GM18858 (cell line): Measurements from ENCODE around the gene CDKAL1.

Source experiments
- ATAC-seq: cut with Tn5 transposase; IDR thresholded peaks from one replicate; pipeline ENCODE4 v1.9.1; 2021; ENCODE audit not compliant: unreplicated experiment

The CDKAL1 gene

DNA sequence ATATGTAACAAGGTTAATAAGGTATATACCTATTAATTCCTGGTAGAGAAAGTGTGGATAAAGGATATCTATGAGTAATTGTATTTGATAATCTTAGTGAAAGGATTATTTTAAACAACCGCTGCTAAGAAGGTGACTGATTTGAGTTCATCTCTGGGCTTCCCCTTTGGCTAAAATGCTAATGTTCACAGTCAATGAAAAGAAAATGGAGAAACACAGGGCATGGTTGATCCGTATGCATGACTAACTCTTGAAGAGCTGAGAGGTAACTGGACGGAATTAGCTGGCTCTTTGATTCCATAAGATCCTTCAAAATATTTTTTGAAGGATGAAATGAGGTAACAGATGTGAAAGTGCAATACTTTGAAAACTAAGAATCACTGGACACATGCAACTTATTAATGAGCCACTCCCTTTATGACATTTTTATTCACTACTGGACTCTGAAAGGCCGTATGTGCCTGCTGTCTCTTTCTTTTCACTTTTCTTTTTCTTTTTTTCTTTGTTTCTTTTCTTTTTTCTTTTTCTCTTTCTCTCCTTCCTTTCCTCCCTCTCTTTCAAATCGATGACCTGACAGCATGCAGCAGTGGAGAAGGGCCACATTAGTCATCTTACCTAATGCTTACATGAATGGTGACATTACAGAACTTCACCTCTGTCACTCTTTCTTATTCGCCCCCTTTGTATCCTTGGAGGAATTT is 464.6 kb downstream of the CDKAL1 start:
- no peak for ATAC-seq

DNA sequence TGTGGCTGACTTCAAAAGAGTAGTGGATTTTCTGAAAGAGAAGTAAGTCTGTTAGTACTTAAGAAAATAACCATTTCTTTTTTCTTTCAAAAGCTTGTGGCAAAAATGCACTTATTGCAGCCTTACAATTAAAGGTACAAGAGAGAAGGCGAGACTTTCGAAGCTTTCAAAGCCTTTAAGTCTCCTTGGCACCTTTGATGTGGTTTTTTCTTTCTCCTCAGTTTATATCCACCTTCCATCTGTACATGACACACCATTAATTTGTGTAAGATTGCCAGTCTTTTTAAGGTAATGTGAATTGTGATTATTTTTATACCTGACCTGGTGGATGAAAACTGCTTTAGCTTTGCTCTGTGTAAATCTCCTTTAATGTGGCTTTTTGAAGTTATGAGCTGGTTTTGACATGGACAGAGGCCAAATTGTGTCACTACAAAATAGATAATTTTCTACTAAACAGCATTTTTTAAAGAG is 466.1 kb downstream of the CDKAL1 start:
- no peak for ATAC-seq

DNA sequence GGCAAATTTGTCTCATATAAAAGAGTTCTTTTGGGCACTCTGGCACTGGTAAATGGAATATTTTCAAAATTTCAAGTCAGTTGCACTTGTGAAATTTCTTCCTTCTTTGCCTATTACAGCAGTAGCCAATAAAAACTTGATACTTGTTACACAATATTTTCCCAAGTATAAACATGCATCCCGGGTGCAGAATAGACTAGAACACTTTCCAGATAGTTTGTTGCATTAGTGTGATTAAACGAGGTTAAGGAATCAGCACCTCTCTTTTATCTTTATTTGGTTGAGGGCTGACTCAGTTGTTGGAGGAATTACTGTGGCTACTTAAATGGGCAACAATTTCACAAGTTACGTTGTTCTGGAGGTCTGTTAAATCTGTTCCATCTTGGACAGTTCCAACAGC is 467.5 kb downstream of the CDKAL1 start:
- ATAC-seq = no peak

DNA sequence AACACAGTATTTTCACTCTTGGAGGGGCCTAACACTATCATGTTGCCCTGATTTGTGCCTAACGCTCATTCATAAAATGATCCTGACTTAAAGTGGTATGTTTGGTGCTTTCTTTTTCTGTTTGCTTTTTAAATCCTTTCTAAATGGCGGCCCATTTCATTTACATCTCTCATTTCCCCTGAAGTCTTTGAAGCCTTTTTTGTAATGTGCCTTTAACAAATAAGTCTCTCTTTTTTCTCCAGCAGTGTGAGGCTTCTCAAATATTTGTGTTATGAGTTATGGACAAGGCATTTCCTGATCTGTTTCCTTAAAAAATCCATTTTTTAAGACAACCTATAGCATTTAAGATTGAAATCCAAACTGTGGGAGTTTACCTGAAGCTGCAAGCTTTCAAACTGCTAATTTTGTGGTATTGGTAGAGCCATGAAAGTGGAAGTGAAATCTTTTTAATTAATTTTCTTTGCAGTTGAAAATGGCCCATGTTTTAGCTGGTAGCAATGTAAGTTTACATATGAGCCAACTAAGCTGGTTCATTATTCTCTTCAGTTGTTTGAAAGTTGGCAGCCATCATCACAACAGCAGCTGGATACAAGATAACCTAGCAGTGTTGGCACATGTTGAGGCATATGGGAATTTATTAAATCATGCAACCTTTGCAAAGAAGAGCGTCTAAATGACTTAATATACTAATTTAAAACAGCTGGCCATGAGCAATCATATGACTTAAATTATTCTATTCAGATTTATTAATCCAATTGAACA is 469.7 kb downstream of the CDKAL1 start:
- ATAC-seq = peak; percentile 82

DNA sequence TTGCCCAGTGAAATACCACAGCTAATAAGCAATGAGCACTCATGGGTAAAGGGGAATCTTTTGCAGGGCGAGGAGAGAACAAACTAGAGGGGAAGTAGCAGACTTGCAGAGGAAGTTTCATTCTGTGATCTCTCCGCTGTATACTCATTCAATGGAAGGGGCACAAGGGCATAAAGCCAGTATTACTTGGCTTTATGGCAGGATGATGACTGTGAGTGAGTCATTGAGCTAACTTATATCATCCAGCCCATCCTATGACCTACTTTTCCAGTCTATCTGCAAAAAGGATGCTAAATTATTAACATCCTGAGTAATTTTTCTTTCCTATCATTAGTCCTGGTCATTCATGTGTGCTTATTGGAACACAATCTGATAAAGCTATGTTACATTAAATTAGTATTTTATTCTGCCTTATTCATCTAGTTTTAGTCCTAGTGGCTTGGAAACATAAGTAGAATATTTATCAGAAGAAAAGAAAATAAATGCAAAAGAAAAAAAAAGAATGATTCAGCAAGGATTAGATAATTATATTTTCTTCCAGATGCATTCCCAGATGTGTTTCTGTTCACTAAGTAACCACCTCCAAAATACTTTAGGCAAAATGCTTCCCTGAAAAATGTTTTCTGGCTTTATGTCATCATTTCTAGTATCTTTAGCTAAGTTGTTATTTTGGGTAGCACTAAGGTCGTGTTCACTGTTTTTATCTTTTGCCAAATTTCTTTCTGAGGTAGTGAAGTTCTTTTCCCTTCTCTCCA is 471.7 kb downstream of the CDKAL1 start:
- no peak for ATAC-seq

DNA sequence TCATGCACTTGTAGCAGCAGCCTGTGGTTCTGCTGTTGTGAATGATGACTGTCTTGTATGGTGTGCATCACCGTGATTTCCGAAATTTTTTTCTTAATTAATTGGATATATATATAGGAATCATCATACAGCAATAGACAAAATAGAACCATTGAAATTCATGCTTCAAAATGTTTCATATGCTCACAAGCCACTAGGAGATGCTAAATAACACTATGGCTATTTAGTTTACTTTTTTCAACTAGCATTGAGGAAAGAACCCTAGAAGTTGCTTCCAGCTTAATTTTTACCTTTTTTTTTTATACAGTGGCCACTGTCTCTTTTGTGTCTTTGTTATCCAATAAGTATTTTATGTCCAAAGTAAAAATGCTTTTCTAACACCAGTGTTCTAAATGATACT is 485.4 kb downstream of the CDKAL1 start:
- ATAC-seq = no peak

DNA sequence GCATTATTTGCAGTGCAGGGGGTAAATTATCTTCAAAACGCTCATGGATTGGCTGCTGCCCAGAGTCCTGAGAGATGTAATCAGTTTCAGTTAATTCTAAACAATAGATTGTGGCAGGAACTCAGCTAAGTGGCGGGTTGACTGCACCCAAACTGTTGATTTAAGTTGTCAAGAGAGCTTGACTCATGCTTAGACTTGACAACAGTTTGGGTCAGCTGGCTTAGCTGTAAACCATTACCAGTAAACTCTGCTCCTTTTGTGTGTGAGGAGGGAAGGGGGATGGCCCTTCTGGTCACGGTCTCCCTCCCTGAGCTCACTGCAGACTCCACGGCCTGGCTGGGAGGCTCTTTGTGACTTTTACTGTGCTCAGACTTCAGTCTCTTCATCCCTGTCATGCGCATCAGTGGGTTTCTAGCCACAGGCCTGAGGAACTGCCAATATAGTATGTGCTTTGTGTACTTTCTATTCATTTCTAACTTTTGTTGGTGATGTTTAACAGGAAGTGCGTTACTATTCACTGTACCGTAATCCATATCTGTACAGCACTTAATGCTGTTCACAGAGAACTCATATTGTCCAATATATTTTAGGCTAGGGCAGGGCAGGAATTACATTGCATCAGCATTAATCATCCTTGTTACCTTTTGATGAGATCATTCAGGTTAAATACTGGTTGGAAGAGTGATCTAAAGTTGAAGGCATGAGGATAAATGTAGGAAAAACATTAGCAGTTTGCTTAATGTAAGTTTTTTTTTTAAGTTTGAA is 488.3 kb downstream of the CDKAL1 start:
- ATAC-seq = peak; percentile 96

DNA sequence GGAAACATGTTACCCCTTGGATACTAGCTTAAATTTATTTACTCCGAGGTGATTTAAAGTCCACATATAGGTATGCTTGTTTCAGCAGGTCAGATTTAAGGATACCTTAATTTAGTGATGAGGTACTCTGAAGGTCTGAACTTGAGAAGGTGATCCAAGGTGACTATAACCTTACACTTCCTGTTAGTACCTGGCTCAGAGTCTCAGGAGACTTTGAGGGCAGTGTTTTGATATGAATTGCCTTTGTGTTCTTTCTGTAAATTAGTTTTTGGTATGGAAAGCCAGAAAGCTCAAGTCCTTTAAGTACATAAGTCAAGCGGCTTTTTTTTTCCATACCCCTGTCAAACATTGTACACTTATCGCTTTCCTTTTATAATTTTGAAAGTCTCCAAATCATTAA is 489.0 kb downstream of the CDKAL1 start:
- ATAC-seq = no peak

DNA sequence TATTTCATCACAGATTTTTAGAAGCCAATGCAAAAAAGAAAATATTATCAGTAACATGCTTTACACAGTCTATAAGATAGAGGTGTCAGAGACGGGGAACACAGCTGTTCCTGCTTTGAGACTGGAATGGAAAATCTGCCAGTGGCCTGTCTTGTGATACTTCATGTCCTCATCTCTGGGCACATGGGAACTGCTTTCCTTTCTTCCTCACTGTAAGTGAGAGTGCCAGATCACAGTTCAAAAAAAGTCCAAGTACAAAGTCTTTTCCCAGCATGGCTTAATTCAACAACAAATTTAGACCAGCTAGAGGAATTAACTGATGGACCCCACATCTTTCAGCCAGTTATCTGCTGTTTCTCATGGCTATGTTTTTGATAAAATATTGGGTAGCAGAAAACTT is 490.4 kb downstream of the CDKAL1 start:
- no peak for ATAC-seq

DNA sequence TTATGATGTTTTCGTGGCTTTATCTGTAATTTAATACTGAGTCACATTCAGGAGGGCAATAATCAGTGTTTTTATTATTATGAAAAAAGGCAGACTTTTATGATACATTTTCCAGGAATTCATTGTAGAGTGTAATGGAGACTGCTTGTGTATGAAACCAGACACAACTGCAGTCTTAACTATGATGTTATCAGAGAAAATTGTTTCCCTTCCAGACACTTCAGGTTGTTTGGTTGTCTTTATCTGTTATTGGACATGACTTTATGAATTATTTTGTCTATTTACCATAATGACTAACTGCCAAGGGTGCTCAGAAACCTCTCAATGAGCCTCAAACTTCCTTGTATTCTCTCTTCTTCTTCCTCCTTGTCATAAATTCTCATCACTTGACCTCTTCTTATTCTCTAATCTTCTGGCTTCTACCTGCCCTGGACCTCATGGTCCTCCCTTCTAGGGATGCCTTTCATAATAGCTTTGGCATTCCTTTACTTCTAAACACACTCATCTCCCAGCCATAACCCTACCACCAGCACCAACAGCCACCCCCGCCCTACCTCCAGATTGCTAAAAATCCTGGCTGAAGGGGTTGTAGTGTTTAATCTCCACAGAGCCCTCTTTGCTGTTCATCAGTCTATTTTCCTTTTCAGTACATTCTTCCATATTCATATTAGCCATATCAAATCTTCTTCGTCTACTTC is 492.5 kb downstream of the CDKAL1 start:
- no peak for ATAC-seq

DNA sequence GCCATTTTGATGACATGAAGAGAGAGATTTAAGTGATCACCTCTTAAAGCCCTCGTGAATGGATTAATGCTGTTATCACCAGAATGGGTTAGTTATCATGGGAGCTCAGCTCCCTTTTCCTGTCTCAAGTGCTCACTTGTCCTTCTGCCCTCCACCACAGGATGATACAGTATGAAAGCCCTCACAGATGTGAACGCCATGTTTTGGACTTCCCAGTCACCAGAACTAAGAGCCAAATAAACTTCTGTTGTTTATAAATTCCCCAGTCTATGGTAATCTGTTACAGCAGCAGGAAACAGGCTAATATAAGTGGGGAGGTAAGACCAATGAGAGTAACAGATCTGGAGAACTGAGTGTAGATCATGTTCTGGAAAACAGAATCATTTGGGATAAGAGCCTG is 493.2 kb downstream of the CDKAL1 start:
- no peak for ATAC-seq

DNA sequence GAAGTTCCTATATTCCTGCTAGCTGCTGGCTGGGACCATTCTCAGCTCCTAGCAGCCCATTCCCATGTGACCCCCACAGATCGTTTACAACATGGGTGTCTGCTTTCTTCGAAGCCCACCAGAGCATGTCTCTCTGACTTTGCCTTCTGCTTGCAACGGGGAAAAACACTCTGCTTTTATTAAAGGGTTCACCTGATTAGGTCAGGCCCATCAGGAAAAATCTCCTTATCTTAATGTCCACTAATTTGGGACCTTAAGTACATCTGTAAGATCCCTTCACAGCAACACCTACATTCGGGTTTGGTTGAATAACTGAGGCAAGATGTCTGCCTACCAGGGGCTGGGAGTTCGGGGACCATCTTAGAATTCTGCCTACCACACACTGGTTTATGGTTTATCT is 496.9 kb downstream of the CDKAL1 start:
- no peak for ATAC-seq

DNA sequence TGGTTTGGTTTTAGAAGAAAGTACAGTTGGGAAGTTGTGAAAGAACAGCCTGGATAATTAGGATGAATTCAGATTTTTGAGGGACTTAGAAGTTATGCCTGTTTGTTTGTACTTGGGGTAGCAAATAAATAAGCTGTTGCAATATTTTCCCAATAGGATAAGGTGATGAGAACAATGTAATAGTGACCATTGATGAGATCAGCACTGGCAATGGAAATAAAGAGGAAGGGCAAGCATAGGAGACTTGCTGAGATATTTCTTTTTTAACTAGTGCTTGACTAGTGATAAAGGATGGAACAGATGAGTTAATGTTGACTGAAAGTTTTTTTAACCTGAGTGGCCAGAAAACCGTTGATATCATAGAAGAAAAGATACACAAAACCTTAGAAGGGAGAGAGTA is 498.8 kb downstream of the CDKAL1 start:
- no peak for ATAC-seq

DNA sequence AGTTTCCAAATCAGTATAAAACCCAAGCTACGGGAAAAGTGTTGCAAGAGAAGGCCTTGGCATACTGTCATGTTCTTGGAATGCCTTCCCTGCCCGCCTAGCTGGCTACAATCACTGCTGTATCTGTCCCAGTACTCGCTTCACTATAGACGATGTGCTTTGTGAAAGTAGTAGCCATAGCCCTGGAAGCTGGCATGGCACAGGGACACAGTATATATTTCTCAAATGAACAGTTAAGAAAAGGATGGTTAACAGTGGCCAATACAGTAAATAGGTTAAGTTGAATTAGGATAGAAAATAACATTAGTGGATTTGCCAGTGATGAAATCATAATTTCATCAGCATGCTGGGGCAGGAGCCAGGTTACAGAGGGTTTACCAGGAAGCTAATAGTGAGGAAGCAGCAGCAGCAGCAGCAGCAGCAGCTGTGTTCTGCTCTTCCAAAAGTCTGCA is 499.3 kb downstream of the CDKAL1 start:
- no peak for ATAC-seq

DNA sequence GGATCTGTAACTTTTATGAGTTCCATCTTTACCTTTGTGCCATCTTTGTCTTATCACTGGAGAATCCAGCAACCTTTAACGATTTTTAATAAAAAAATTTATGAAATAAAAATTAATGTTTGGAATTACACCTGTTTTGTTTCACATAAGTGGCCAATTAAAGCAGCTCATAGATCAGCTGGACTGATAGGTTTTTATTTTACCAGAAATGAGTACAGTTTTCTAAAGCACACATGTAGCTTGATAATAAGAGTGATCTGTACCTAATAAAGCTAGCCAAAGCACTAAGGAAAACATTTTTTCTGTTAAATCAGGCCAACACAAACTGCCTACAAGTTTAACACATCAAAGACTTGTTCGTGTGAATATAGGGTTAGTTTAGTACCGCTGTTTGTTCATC is 500.1 kb downstream of the CDKAL1 start:
- no peak for ATAC-seq

DNA sequence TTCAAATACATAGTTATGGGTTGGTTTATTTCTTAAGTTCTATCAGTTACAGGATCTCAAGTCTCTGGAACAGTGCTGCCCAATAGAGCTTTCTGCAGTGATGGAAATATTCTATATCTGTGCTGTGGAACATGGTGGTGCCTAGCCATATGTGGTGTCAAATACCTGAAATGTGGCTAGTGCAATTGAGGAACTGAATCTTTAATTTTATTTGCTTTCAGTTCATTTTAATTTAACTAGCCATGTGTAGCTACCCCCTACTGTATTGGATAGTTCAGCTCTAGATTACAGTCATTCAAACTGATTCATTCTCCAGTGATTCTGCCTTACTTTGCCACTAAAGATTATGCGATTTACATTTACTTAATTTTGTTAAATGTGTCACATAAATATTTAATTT is 503.2 kb downstream of the CDKAL1 start:
- peak; percentile 90 for ATAC-seq

DNA sequence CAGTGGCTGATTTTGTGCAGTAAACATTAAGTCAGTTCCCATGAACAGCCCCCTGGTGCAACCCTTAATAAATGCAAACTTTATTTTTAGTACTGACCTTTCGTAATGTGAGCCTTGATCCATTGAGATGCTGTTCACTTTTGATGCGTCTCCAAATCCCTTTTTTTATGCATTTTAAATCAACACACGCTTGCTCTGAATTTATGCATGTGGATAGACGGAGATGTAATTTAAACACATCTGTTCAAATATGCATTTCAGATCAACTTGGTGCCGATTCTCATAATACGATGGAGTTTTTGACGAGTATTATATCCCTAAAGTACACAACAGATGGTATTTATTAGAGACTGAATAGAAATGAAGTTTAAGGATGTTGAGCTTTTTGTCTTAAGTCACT is 505.7 kb downstream of the CDKAL1 start:
- no peak for ATAC-seq

DNA sequence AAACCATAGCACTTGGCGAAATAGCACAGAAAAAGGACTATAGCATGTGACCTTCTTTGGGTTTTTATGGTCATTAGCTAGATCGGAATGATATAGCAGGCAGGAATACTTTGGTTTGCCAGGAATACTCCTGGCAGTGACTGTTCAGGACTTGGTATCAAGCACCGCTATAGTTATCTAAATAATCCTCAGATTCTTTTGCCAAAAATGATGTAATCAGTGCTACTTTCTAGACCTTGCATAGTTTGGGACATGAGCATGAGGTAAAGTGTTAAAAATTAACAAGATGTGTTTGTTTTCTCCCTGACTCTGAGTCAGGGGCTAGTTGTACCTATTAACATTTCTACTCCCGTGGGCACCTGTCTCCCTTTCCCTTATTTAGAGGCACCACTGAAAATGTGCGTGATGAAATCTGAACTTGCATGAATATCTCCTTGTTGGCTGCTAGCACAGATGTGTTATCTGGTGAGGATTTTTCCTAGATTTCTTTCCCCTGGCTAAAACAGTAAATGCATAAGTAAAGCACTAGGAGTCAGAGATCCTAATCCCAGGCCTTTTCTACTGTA is 511.0 kb downstream of the CDKAL1 start:
- ATAC-seq = no peak

DNA sequence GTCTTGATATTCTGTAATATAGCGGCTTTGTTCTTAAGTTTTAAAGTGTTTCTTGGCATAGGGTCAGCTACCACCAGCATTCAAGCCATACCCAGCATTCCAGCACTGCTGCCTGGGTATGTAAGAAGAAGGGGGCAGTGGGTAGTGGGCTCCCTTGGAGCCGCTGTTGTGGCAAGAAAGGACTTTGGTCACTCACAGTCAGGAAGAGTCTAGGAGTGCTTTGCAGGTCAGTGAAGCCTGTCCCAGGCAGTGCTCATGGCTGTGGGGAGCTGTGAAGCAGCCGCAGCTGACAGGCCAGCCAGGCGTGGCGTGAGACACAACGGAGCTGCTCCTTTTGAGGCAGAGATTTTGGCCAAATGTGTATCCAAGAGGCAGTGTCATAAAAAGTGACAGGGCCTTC is 512.0 kb downstream of the CDKAL1 start:
- no peak for ATAC-seq

DNA sequence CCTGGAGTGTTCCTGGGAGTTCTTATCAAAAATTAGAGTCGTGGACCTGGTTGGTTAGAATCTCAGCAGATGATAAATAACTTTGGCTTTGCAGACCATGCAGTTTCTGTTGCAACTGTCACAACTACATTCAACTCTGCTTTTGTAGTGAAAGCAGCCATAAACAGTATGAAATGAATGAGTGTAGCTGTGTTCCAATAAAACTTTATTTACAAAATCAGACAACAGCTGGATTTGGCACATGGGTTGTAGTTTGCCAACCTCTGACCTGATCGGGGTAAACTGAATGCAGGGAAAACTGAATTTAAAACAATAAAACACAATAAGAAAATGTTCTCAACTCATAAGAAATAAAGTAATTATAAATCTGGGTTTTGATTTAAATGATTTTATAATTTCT is 513.8 kb downstream of the CDKAL1 start:
- no peak for ATAC-seq
